ENCODE data around the gene NAPSA. TPM values are rescaled to one million over a fixed set of nuclear protein-coding genes. Genes with fewer than 3 reads are reported as not detected.

Gene NAPSA
- total and polyA plus RNA-seq, 2 of the 8 experiments (the other 6 are each of a cell fraction or from before 2014, with no cell fraction given), result 0.71 to 0.73 TPM

DNA sequence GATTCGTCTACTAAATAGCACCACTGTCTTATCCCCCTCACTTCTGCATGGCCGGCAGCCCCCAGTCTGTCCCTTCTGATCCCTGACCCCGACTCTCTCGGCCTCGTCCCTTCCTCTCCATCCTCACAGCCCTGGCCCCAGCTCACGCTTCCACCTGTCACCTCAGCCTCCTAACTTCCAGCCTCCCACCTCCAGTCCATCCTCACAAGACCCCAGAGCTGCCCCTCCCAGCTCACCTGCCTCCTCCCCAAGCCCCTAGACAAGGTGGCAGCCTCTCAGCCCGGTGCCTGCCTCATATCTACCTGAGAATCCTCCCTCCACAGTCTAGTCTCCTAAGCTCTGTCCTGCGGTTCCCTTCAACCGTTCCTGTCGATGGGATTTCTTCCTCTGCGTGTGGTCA lies 46.3 kb downstream of the NAPSA start (continued):
- TF ChIP-seq RNF2 (IDR thresholded peaks at IDR 0.05; ENCODE audit: borderline replicate concordance, low read depth, low read length, missing control alignments, poor library complexity, severe bottlenecking) (no peak), CBX8 (IDR thresholded peaks at IDR 0.05; ENCODE audit: borderline replicate concordance, low read depth, low read length) (no peak)

Data from H1 (cell line).